Fibroblast of lung (primary cell): ENCODE measurements around the gene TAF11. TPM values are rescaled to one million over a fixed set of nuclear protein-coding genes. Genes with fewer than 3 reads are reported as not detected.
"Not testable (repeated sequence)": the region's sequence is repeated elsewhere in the genome, so short reads cannot be mapped to it uniquely, and the experiment has no call there.

ENCODE experiments used
- DNase-seq, 2 donors: peaks; one replicate each; pipeline versions ENCODE4 v3.0.0 to v3.0.0-alpha.2; 2010; ENCODE audit warnings: low read depth in 2 of 2
- H2AFZ ChIP-seq: 2 replicates; pipeline ENCODE4 v1.5.1; 2012; ENCODE audit warnings: low read length, control low read depth, inconsistent platforms
- H3K27ac ChIP-seq: 2 replicates; pipeline ENCODE4 v1.5.1; 2011; ENCODE audit warnings: low read length, control low read depth; ENCODE audit not compliant: insufficient read depth
- H3K27me3 ChIP-seq: 2 replicates; pipeline ENCODE4 v1.5.1; 2011; ENCODE audit warnings: mild to moderate bottlenecking, low read length; ENCODE audit not compliant: control insufficient read depth, insufficient read depth
- H3K36me3 ChIP-seq: 2 replicates; pipeline ENCODE4 v1.5.1; 2011; ENCODE audit warnings: low read length; ENCODE audit not compliant: control insufficient read depth, insufficient read depth
- H3K4me1 ChIP-seq: 2 replicates; pipeline ENCODE4 v1.5.1; 2011; ENCODE audit warnings: low read length; ENCODE audit not compliant: control insufficient read depth, insufficient read depth; ENCODE audit errors: extremely low read depth
- H3K4me2 ChIP-seq: 2 replicates; pipeline ENCODE4 v1.5.1; 2011; ENCODE audit warnings: low read length, control low read depth; ENCODE audit not compliant: insufficient read depth; ENCODE audit errors: extremely low read depth
- H3K4me3 ChIP-seq, 4 experiments: fragments of 200-600 bp in 1 of 4; sonication (generic) in 1 of 4; replicated peaks in 1 of 4; 2 replicates each; pipeline ENCODE4 v1.5.1; 2011 to 2016; ENCODE audit warnings: low read length in 4 of 4, low read depth in 3 of 4, mild to moderate bottlenecking in 3 of 4, control low read depth in 2 of 4, inconsistent platforms in 1 of 4, mixed read lengths in 1 of 4; ENCODE audit not compliant: insufficient read depth in 1 of 4; ENCODE audit errors: control extremely low read depth in 1 of 4
- H3K79me2 ChIP-seq: 2 replicates; pipeline ENCODE4 v1.5.1; 2012; ENCODE audit warnings: mild to moderate bottlenecking, low read length, inconsistent platforms; ENCODE audit not compliant: control insufficient read depth, insufficient read depth
- H3K9ac ChIP-seq: 2 replicates; pipeline ENCODE4 v1.5.1; 2011; ENCODE audit warnings: mild to moderate bottlenecking, low read length, control low read depth; ENCODE audit not compliant: insufficient read depth
- H3K9me3 ChIP-seq: 2 replicates; pipeline ENCODE4 v1.5.1; 2012; ENCODE audit warnings: low read depth, low read length; ENCODE audit not compliant: control insufficient read depth, insufficient read depth
- H4K20me1 ChIP-seq: 2 replicates; pipeline ENCODE4 v1.5.1; 2011; ENCODE audit warnings: low read length; ENCODE audit not compliant: control insufficient read depth, insufficient read depth; ENCODE audit errors: extremely low read depth
- CTCF ChIP-seq, 2 donors: IDR thresholded peaks in 1 of 2; conservative IDR thresholded peaks in 1 of 2; 1 replicate in 1 of 2; 2 replicates in 1 of 2; pipeline ENCODE4 v1.5.1; 2011 to 2012; ENCODE audit warnings: low read length in 2 of 2, control low read depth in 1 of 2, inconsistent platforms in 1 of 2, low read depth in 1 of 2, mild to moderate bottlenecking in 1 of 2
- EZH2 ChIP-seq: IDR thresholded peaks from 2 replicates; pipeline ENCODE4 v1.5.1; 2012; ENCODE audit warnings: low read length, control low read depth, mild to moderate bottlenecking; ENCODE audit errors: missing control alignments
- polyA minus RNA-seq: library from RNA; depleted of rRNA, polyadenylated mRNA; stranded (reverse); fragments of >200 nt; gene quantifications from 2 replicates; pipeline ENCODE4 v1.2.3, GENCODE V29; 2011; ENCODE audit warnings: low replicate concordance
- polyA plus RNA-seq, 2 donors: library from polyadenylated mRNA; depleted of rRNA in 1 of 2; stranded (reverse) in 1 of 2; unstranded in 1 of 2; fragments of >200 nt; gene quantifications; 2 replicates each; pipeline ENCODE4 v1.2.1, GENCODE V29; 2011 to 2012; ENCODE audit warnings: missing spikeins in 1 of 2
- total RNA-seq: library from RNA; depleted of rRNA; stranded (reverse); fragments of >200 nt; gene quantifications from 2 replicates; pipeline ENCODE4 v1.2.1, GENCODE V29; 2014

Gene TAF11
- total RNA-seq: 13.9 and 16.9 TPM in 2 replicates
- polyA plus RNA-seq: 23.6 and 35.6 TPM in 2 replicates
- 17.9 and 23.5 TPM in 2 replicates for polyA plus RNA-seq (2012)
- polyA minus RNA-seq: 6.8 and 9.7 TPM in 2 replicates

- peak within 1 kb of the TSS; percentile 99 for H3K4me2 ChIP-seq
- peak; percentile 94 to 96 for DNase-seq
- peaks cover 15% of the 10 kb centered on the region for H3K79me2 ChIP-seq
- H2AFZ ChIP-seq: peak within 1 kb of the TSS; percentile 95
- H3K36me3 ChIP-seq: no peaks in the 10 kb centered on the region
- peak within 1 kb of the TSS; percentile 93 for H3K9ac ChIP-seq
- TF ChIP-seq CTCF (conservative IDR thresholded peaks at IDR 0.05 in 1 of 2, IDR thresholded peaks at IDR 0.05 in 1 of 2; ENCODE audit: low read depth in 1 of 2, low read length in 2 of 2) (no peak), EZH2 (no peak)
- H3K4me1 ChIP-seq: no peaks in the 10 kb centered on the region
- H3K27ac ChIP-seq: peak within 1 kb of the TSS; percentile 94
- peak within 1 kb of the TSS; percentile 87 to 100 (median 92) for H3K4me3 ChIP-seq
- no peaks in the 10 kb centered on the region for H3K27me3 ChIP-seq
- no peaks in the 10 kb centered on the region for H3K9me3 ChIP-seq
- H4K20me1 ChIP-seq: no peaks in the 10 kb centered on the region
Observed at GRCh38 chr6:34887753-34888513, at the start of gene TAF11. TAF11 (minus strand) TSS chr6:34888042; CDS start chr6:34887957, 85 bp downstream.

GRCh38 chr6:34934516-34934915 is 46.7 kb upstream of the TAF11 start:
- Histone ChIP-seq H3K4me1 (no peaks in the 10 kb centered on the region), H3K36me3 (no peaks in the 10 kb centered on the region), H3K4me2 (no peak overlapping the region), H2AFZ (no peak overlapping the region), H3K79me2 (no peaks in the 10 kb centered on the region), H3K9ac (no peak overlapping the region), H4K20me1 (no peaks in the 10 kb centered on the region), H3K4me3 (no peak overlapping the region), H3K27ac (no peak overlapping the region), H3K9me3 (no peaks in the 10 kb centered on the region), H3K27me3 (no peaks in the 10 kb centered on the region)
- TF ChIP-seq EZH2 (no peak), CTCF (conservative IDR thresholded peaks at IDR 0.05 in 1 of 2, IDR thresholded peaks at IDR 0.05 in 1 of 2; ENCODE audit: low read depth in 1 of 2, low read length in 2 of 2) (no peak)
- peak; percentile 56 to 86 for DNase-seq

- not testable (repeated sequence) for H2AFZ ChIP-seq, H3K4me3 ChIP-seq, H3K27me3 ChIP-seq
Observed at GRCh38 chr6:34932202-34932601, 44.4 kb upstream of the TAF11 start.

More at GRCh38 chr6:34932202-34932601, 44.4 kb upstream of the TAF11 start:
- H3K79me2 ChIP-seq, H3K27ac ChIP-seq, H3K9ac ChIP-seq, DNase-seq, H3K4me2 ChIP-seq, H3K4me1 ChIP-seq, H3K36me3 ChIP-seq, H3K9me3 ChIP-seq, H4K20me1 ChIP-seq: not testable (repeated sequence)
